IMR-90 (cell line): ENCODE results near the gene CD5L. TPM values are rescaled to one million over a fixed set of nuclear protein-coding genes. Genes with fewer than 3 reads are reported as not detected.

Source experiments
- ATAC-seq: fragments of 200-7000 bp; cut with Tn5 transposase; 2 replicates; pipeline ENCODE4 v1.9.1; 2020; ENCODE audit warnings: low read depth, mild to moderate bottlenecking, moderate library complexity
- BruUV-seq: library from RNA; stranded (reverse); fragments of 400-500 nt; replicated peaks from 2 replicates; lab custom pipeline; 2021; lab: Mats Ljungman, UMichigan
- CTCF ChIA-PET: fragments of 300-600 bp; formaldehyde crosslinking; extraction: SDS; loops from one replicate; lab custom pipeline; 2021; ENCODE audit warnings: antibody characterized with exemption; lab: Yijun Ruan, JAX
- POLR2A ChIA-PET: fragments of 300-600 bp; sonication (Branson Sonifier 250); formaldehyde crosslinking; loops from one replicate; lab custom pipeline; 2022; ENCODE audit warnings: antibody characterized with exemption; ENCODE audit not compliant: unreplicated experiment; lab: Charles Lee
- DNase-seq: peaks from one replicate; pipeline ENCODE4 v3.0.0; 2013
- H2AFZ ChIP-seq: replicated peaks from 2 replicates; pipeline ENCODE3; 2013; ENCODE audit warnings: low read length, mild to moderate bottlenecking; ENCODE audit not compliant: poor library complexity
- H2AK5ac ChIP-seq: 2 replicates; pipeline ENCODE4 v1.6.1; 2013; ENCODE audit warnings: low read depth, low read length, inconsistent platforms
- H2AK9ac ChIP-seq: replicated peaks from 2 replicates; pipeline ENCODE3; 2013; ENCODE audit warnings: mild to moderate bottlenecking, low read depth, low read length, moderate library complexity; ENCODE audit not compliant: poor library complexity
- H2BK120ac ChIP-seq: 2 replicates; pipeline ENCODE4 v1.6.1; 2013; ENCODE audit warnings: low read depth, low read length, inconsistent platforms
- H2BK15ac ChIP-seq: 3 replicates; pipeline ENCODE4 v1.6.1; 2013; ENCODE audit warnings: low read depth, low read length, inconsistent platforms
- H2BK20ac ChIP-seq: 2 replicates; pipeline ENCODE4 v1.6.1; 2013; ENCODE audit warnings: low read depth, mild to moderate bottlenecking, inconsistent platforms, low read length, moderate library complexity
- H2BK5ac ChIP-seq: 2 replicates; pipeline ENCODE4 v1.6.1; 2013; ENCODE audit warnings: mild to moderate bottlenecking, low read depth, low read length, inconsistent platforms; ENCODE audit not compliant: poor library complexity, severe bottlenecking
- H3K14ac ChIP-seq: replicated peaks from 2 replicates; pipeline ENCODE4 v1.6.1; 2013; ENCODE audit warnings: low read depth, low read length, inconsistent platforms
- H3K18ac ChIP-seq: 2 replicates; pipeline ENCODE4 v1.6.1; 2013; ENCODE audit warnings: low read depth, low read length, control low read depth
- H3K23ac ChIP-seq: 2 replicates; pipeline ENCODE4 v1.6.1; 2013; ENCODE audit warnings: low read depth, low read length, inconsistent platforms
- H3K27ac ChIP-seq: 2 replicates; pipeline ENCODE4 v1.5.1; 2013; ENCODE audit warnings: mild to moderate bottlenecking, control low read depth, low read length; ENCODE audit not compliant: insufficient read depth
- H3K27me3 ChIP-seq: 2 replicates; pipeline ENCODE4 v1.6.1; 2013; ENCODE audit warnings: low read length; ENCODE audit not compliant: control insufficient read depth, insufficient read depth
- H3K36me3 ChIP-seq: 2 replicates; pipeline ENCODE4 v1.6.1; 2013; ENCODE audit warnings: low read length, mixed read lengths; ENCODE audit not compliant: control insufficient read depth, insufficient read depth
- H3K4ac ChIP-seq: 2 replicates; pipeline ENCODE4 v1.6.1; 2013; ENCODE audit warnings: low read depth, low read length, inconsistent platforms
- H3K4me1 ChIP-seq: 2 replicates; pipeline ENCODE4 v1.6.1; 2013; ENCODE audit warnings: low read length, mixed read lengths; ENCODE audit not compliant: control insufficient read depth, insufficient read depth
- H3K4me2 ChIP-seq: 2 replicates; pipeline ENCODE4 v1.6.1; 2013; ENCODE audit warnings: low read depth, mild to moderate bottlenecking, control low read depth, low read length, moderate library complexity
- H3K4me3 ChIP-seq: 2 replicates; pipeline ENCODE4 v1.5.1; 2013; ENCODE audit warnings: low read depth, mild to moderate bottlenecking, control low read depth, low read length, moderate library complexity; ENCODE audit not compliant: insufficient read depth
- H3K56ac ChIP-seq: 2 replicates; pipeline ENCODE4 v1.6.1; 2013; ENCODE audit warnings: low read length, inconsistent platforms; ENCODE audit not compliant: insufficient read depth; ENCODE audit errors: extremely low read depth
- H3K79me1 ChIP-seq, 2 experiments: 2 replicates each; pipeline ENCODE4 v1.6.1; 2013; ENCODE audit warnings: low read length in 2 of 2, inconsistent platforms in 1 of 2, low read depth in 1 of 2
- H3K9ac ChIP-seq: 2 replicates; pipeline ENCODE4 v1.6.1; 2013; ENCODE audit warnings: low read depth, low read length, control low read depth
- H3K9me1 ChIP-seq: 2 replicates; pipeline ENCODE4 v1.6.1; 2013; ENCODE audit warnings: low read length, inconsistent platforms; ENCODE audit not compliant: insufficient read depth
- H3K9me3 ChIP-seq: 2 replicates; pipeline ENCODE4 v1.6.1; 2013; ENCODE audit warnings: low read length; ENCODE audit not compliant: control insufficient read depth, insufficient read depth
- H4K20me1 ChIP-seq: 2 replicates; pipeline ENCODE4 v1.6.1; 2013; ENCODE audit warnings: low read length, inconsistent platforms; ENCODE audit not compliant: insufficient read depth
- H4K5ac ChIP-seq: 2 replicates; pipeline ENCODE4 v1.6.1; 2013; ENCODE audit warnings: mild to moderate bottlenecking, low read depth, low read length, control low read depth
- H4K8ac ChIP-seq, 2 experiments: 2 replicates each; pipeline ENCODE4 v1.6.1; 2013; ENCODE audit warnings: low read depth in 2 of 2, low read length in 2 of 2, control low read depth in 1 of 2, inconsistent platforms in 1 of 2
- H4K91ac ChIP-seq: 2 replicates; pipeline ENCODE4 v1.6.1; 2013; ENCODE audit warnings: low read depth, low read length, inconsistent platforms; ENCODE audit not compliant: insufficient read depth
- BHLHE40 ChIP-seq: fragments of 150-350 bp; IDR thresholded peaks from 2 replicates; pipeline ENCODE4 v1.6.1; 2016; ENCODE audit warnings: mild to moderate bottlenecking, low read depth, low read length
- CEBPB ChIP-seq: IDR thresholded peaks from 2 replicates; pipeline ENCODE4 v1.6.1; 2012; ENCODE audit warnings: low read depth, low read length, improper control_type of control experiment
- CHD1 ChIP-seq: IDR thresholded peaks from 2 replicates; pipeline ENCODE4 v1.6.1; 2012; ENCODE audit warnings: low read depth, low read length, improper control_type of control experiment
- CTCF ChIP-seq: conservative IDR thresholded peaks from 2 replicates; pipeline ENCODE4 v1.5.1; 2012; ENCODE audit warnings: mild to moderate bottlenecking, low read depth, low read length, improper control_type of control experiment
- MAFK ChIP-seq: IDR thresholded peaks from 2 replicates; pipeline ENCODE4 v1.6.1; 2012; ENCODE audit warnings: low read depth, low read length, improper control_type of control experiment
- MAZ ChIP-seq: IDR thresholded peaks from 2 replicates; pipeline ENCODE4 v1.6.1; 2012; ENCODE audit warnings: low read depth, mild to moderate bottlenecking, low read length, improper control_type of control experiment, moderate library complexity, borderline replicate concordance
- MXI1 ChIP-seq: IDR thresholded peaks from 2 replicates; pipeline ENCODE4 v1.6.1; 2012; ENCODE audit warnings: low read depth, mild to moderate bottlenecking, low read length, moderate library complexity, borderline replicate concordance
- POLR2A ChIP-seq: IDR thresholded peaks from 2 replicates; pipeline ENCODE4 v1.6.1; 2012; ENCODE audit warnings: mild to moderate bottlenecking, low read depth, low read length
- RAD21 ChIP-seq: IDR thresholded peaks from 2 replicates; pipeline ENCODE4 v1.6.1; 2012; ENCODE audit warnings: low read length, improper control_type of control experiment
- RFX5 ChIP-seq: IDR thresholded peaks from 2 replicates; pipeline ENCODE4 v1.8.0; 2012; ENCODE audit warnings: low read depth, mild to moderate bottlenecking, low read length, moderate library complexity
- WGBS, 2 experiments: methylation state at CpG; one replicate each; pipeline versions ENCODE4 v1.1.5 to v1.1.7; 2013; ENCODE audit warnings: missing lambda C conversion rate in 2 of 2; ENCODE audit not compliant: insufficient read length in 1 of 2; ENCODE audit errors: extremely low coverage in 2 of 2; 5-methylcytosine and 5-hydroxymethylcytosine counted together
- dilution Hi-C: fragments of 300-500 bp; cut with HindIII; formaldehyde crosslinking; loops from one replicate; pipeline ENCODE4 v1.14.3; 2018; ENCODE audit warnings: low sequenced_read_pairs; ENCODE audit not compliant: unreplicated experiment
- in situ Hi-C: fragments of 300-500 bp; cut with MboI; formaldehyde crosslinking; loops from 3 replicates; pipeline ENCODE4 v1.14.3; 2019; ENCODE audit warnings: low sequenced_read_pairs, inconsistent platforms, mixed read lengths
- intact Hi-C: fragments of 100-400 bp; cut with micrococcal nuclease; formaldehyde crosslinking; loops from 2 replicates; pipeline ENCODE4 v1.10.0; 2022
- polyA plus RNA-seq, 3 experiments: library from polyadenylated mRNA; depleted of rRNA; stranded (reverse); fragments of >200 nt; gene quantifications; 2 replicates each; pipeline ENCODE4 v1.2.3, GENCODE V29; 2012; ENCODE audit warnings: low replicate concordance in 1 of 3
- total RNA-seq: library from RNA; depleted of rRNA; stranded (reverse); fragments of >200 nt; gene quantifications from 2 replicates; pipeline ENCODE4 v1.2.3, GENCODE V29; 2012

The CD5L gene
- total and polyA plus RNA-seq, 2 of the 4 experiments (the other 2 are of a cell fraction), result not detected

- no TSS peak for BruUV-seq
- POLR2A ChIA-PET, result no interaction called here
- no peak overlapping the region for H2AK5ac ChIP-seq
- no peak overlapping the region for H2BK15ac ChIP-seq
- TF ChIP-seq CTCF (no peak), MAZ (no peak), CHD1 (no peak), BHLHE40 (no peak), RFX5 (no peak), RAD21 (no peak), POLR2A (no peak), MAFK (no peak), CEBPB (no peak), MXI1 (no peak)
- no peak overlapping the region for H3K4ac ChIP-seq
- no peak overlapping the region for H3K14ac ChIP-seq
- H2BK20ac ChIP-seq, result no peak overlapping the region
- no peak overlapping the region for H2AK9ac ChIP-seq
- DNase-seq, result no peak
- no peaks in the 10 kb centered on the region for H3K4me1 ChIP-seq
- no peaks in the 10 kb centered on the region for H3K79me1 ChIP-seq
- no peak overlapping the region for H4K91ac ChIP-seq
- intact Hi-C loops (no loop called here), in situ Hi-C loops (no loop called here), dilution Hi-C loops (no loop called here)
- no peak overlapping the region for H3K4me2 ChIP-seq
- no peaks in the 10 kb centered on the region for H3K27me3 ChIP-seq
- no peaks in the 10 kb centered on the region for H3K9me3 ChIP-seq
- H2AFZ ChIP-seq, result no peak overlapping the region
- CTCF ChIA-PET, result interaction anchor here (1.0 kb wide), 1 partner anchor 21 kb away, joined by 3 read pairs; no protein-coding TSS in a partner anchor
- ATAC-seq, result no peak
- no peak overlapping the region for H4K5ac ChIP-seq
- no peak overlapping the region for H3K18ac ChIP-seq
- H3K9me1 ChIP-seq, result no peaks in the 10 kb centered on the region
- H3K9ac ChIP-seq, result no peak overlapping the region
- no peak overlapping the region for H2BK5ac ChIP-seq
- H3K4me3 ChIP-seq, result no peak overlapping the region
- no peak overlapping the region for H2BK120ac ChIP-seq
- H3K56ac ChIP-seq, result no peak overlapping the region
- no peak overlapping the region for H3K27ac ChIP-seq
- H3K23ac ChIP-seq, result no peak overlapping the region
- no peaks in the 10 kb centered on the region for H4K20me1 ChIP-seq
- H3K36me3 ChIP-seq, result no peaks in the 10 kb centered on the region
- no CpG with 5 or more reads among the region's 2 CpGs for WGBS, 2 experiments
- H4K8ac ChIP-seq, result no peak overlapping the region
These were observed 41.0 kb upstream of the CD5L start for GRCh38 chr1:157882580-157882979.
